ENCODE data around the gene VPS13D.

DNA sequence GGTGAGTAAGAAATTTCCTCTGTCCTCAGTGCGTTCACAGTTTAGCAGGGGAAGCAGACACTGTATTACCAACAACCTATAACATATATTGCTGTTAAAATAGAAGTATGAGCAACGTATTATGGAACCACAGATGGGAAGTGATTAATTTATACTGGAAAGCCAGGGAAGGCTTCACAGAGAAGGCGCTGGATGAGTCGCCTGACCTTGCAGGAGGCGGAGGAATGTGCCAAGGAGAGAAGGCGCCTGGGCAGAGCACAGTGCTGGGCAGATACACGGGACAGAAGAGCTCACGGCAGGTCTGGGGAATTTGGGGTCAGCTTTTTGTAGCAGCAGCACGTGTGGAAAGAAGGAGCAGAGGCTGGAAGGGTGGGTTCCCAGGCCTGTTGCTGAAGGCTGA, 271.8 kb downstream of the VPS13D start:
- TF ChIP-seq, protein P1, sequence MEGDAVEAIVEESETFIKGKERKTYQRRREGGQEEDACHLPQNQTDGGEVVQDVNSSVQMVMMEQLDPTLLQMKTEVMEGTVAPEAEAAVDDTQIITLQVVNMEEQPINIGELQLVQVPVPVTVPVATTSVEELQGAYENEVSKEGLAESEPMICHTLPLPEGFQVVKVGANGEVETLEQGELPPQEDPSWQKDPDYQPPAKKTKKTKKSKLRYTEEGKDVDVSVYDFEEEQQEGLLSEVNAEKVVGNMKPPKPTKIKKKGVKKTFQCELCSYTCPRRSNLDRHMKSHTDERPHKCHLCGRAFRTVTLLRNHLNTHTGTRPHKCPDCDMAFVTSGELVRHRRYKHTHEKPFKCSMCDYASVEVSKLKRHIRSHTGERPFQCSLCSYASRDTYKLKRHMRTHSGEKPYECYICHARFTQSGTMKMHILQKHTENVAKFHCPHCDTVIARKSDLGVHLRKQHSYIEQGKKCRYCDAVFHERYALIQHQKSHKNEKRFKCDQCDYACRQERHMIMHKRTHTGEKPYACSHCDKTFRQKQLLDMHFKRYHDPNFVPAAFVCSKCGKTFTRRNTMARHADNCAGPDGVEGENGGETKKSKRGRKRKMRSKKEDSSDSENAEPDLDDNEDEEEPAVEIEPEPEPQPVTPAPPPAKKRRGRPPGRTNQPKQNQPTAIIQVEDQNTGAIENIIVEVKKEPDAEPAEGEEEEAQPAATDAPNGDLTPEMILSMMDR (conservative IDR thresholded peaks at IDR 0.05; ENCODE audit: low read depth, low read length) = no peak
- TF ChIP-seq EZH2 (IDR thresholded peaks at IDR 0.05; ENCODE audit: low read length, unreplicated experiment) = no peak

Data from PC-3 (cell line).